Middle frontal gyrus (tissue), 1 donor: Measurements from ENCODE around the gene SP140L.
"Not testable (repeated sequence)": the region's sequence is repeated elsewhere in the genome, so short reads cannot be mapped to it uniquely, and the experiment has no call there.

ENCODE experiments used
- DNase-seq: peaks from one replicate; pipeline ENCODE4 v3.0.0-alpha.2; 2015; ENCODE audit warnings: low spot score; ENCODE audit errors: extremely low spot score

SP140L gene

GRCh38 chr2:230323385-230324106 lies 3.4 kb upstream of the SP140L start:
- no peak for DNase-seq

GRCh38 chr2:230324503-230324902 lies 2.5 kb upstream of the SP140L start:
- DNase-seq = no peak

- no peak for DNase-seq
These were observed 1.4 kb upstream of the SP140L start for GRCh38 chr2:230325316-230326243.

GRCh38 chr2:230327418-230328154 lies 593 bp downstream of the SP140L start:
- DNase-seq = no peak

GRCh38 chr2:230328155-230328458 lies 1.1 kb downstream of the SP140L start:
- no peak for DNase-seq

GRCh38 chr2:230329946-230330605 lies 3.1 kb downstream of the SP140L start:
- no peak for DNase-seq

- DNase-seq = no peak
These were observed 3.7 kb downstream of the SP140L start for GRCh38 chr2:230330725-230331124.

- no peak for DNase-seq
These were observed 8.5 kb downstream of the SP140L start for GRCh38 chr2:230335461-230335863.

GRCh38 chr2:230335864-230336506 lies 9.0 kb downstream of the SP140L start:
- no peak for DNase-seq

- not testable (repeated sequence) for DNase-seq
These were observed 15.0 kb downstream of the SP140L start for GRCh38 chr2:230341936-230342528.

GRCh38 chr2:230343041-230343624 lies 16.1 kb downstream of the SP140L start:
- DNase-seq = not testable (repeated sequence)

- DNase-seq = no peak
These were observed 16.8 kb downstream of the SP140L start for GRCh38 chr2:230343747-230344146.

- DNase-seq = no peak
These were observed 19.5 kb downstream of the SP140L start for GRCh38 chr2:230346465-230346864.

- DNase-seq = no peak
These were observed 20.0 kb downstream of the SP140L start for GRCh38 chr2:230346921-230347533.

GRCh38 chr2:230347659-230348305 lies 20.8 kb downstream of the SP140L start:
- no peak for DNase-seq

- DNase-seq = no peak
These were observed 21.8 kb downstream of the SP140L start for GRCh38 chr2:230348787-230349186.

- no peak for DNase-seq
These were observed 29.1 kb downstream of the SP140L start for GRCh38 chr2:230356084-230356483.

- no peak for DNase-seq
These were observed 31.3 kb downstream of the SP140L start for GRCh38 chr2:230358305-230358704.

GRCh38 chr2:230360028-230360427 lies 33.0 kb downstream of the SP140L start:
- DNase-seq = no peak
